ENCODE data around the gene RNU4-1. TPM values are rescaled to one million over a fixed set of nuclear protein-coding genes. Genes with fewer than 3 reads are reported as not detected.

The RNU4-1 gene
- polyA plus RNA-seq, 1 donor from 2014 or later: not detected

GRCh38 chr12:120258323-120258896 lies 34.6 kb downstream of the RNU4-1 start:
- no peaks in the 10 kb centered on the region for H3K27me3 ChIP-seq (ENCODE audit: insufficient read depth, low read depth, low read length)
- no peak overlapping the region for H3K4me2 ChIP-seq (ENCODE audit: low read length)
- no peaks in the 10 kb centered on the region for H3K36me3 ChIP-seq (ENCODE audit: insufficient read depth, low read length)
- H3F3A ChIP-seq (ENCODE audit: insufficient read depth, low read length, poor library complexity, severe bottlenecking): no peaks in the 10 kb centered on the region
- H3K9ac ChIP-seq (ENCODE audit: low read length): no peak overlapping the region
- no peaks in the 10 kb centered on the region for H4K20me1 ChIP-seq (ENCODE audit: insufficient read depth)
- H3K4me3 ChIP-seq (ENCODE audit: low read length): no peak overlapping the region
- H3K9me2 ChIP-seq (ENCODE audit: insufficient read depth, low read length): no peaks in the 10 kb centered on the region
- no peaks in the 10 kb centered on the region for H3K79me2 ChIP-seq (replicated peaks; ENCODE audit: insufficient read depth, low read length)
- no peak overlapping the region for H2AFZ ChIP-seq (ENCODE audit: low read depth, low read length)
- TF ChIP-seq POLR2AphosphoS5 (IDR thresholded peaks at IDR 0.05) (no peak), REST (IDR thresholded peaks at IDR 0.05; ENCODE audit: borderline replicate concordance) (no peak), RAD21 (conservative IDR thresholded peaks at IDR 0.05) (no peak), SMC3 (conservative IDR thresholded peaks at IDR 0.05; ENCODE audit: poor library complexity) (no peak), MXI1 (conservative IDR thresholded peaks at IDR 0.05; ENCODE audit: poor library complexity, severe bottlenecking) (no peak), TAF1 (IDR thresholded peaks at IDR 0.05; ENCODE audit: low read depth) (no peak), EP300 (conservative IDR thresholded peaks at IDR 0.05; ENCODE audit: poor library complexity, severe bottlenecking) (no peak), EZH2 (IDR thresholded peaks at IDR 0.05; ENCODE audit: borderline replicate concordance, insufficient read depth, low read length, poor library complexity, severe bottlenecking) (no peak)
- TF ChIP-seq, protein P1, sequence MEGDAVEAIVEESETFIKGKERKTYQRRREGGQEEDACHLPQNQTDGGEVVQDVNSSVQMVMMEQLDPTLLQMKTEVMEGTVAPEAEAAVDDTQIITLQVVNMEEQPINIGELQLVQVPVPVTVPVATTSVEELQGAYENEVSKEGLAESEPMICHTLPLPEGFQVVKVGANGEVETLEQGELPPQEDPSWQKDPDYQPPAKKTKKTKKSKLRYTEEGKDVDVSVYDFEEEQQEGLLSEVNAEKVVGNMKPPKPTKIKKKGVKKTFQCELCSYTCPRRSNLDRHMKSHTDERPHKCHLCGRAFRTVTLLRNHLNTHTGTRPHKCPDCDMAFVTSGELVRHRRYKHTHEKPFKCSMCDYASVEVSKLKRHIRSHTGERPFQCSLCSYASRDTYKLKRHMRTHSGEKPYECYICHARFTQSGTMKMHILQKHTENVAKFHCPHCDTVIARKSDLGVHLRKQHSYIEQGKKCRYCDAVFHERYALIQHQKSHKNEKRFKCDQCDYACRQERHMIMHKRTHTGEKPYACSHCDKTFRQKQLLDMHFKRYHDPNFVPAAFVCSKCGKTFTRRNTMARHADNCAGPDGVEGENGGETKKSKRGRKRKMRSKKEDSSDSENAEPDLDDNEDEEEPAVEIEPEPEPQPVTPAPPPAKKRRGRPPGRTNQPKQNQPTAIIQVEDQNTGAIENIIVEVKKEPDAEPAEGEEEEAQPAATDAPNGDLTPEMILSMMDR (IDR thresholded peaks at IDR 0.05; ENCODE audit: poor library complexity, severe bottlenecking): no peak
- H3K9me3 ChIP-seq (ENCODE audit: low read length): no peaks in the 10 kb centered on the region
- no peak overlapping the region for H3K27ac ChIP-seq (ENCODE audit: low read length)

GRCh38 chr12:120257041-120257821 lies 35.8 kb downstream of the RNU4-1 start:
- H3K9me3 ChIP-seq (ENCODE audit: low read length): no peaks in the 10 kb centered on the region
- no peak for TF ChIP-seq MXI1 (conservative IDR thresholded peaks at IDR 0.05; ENCODE audit: poor library complexity, severe bottlenecking)
- H3K4me3 ChIP-seq (ENCODE audit: low read length): no peak overlapping the region
- no peak overlapping the region for H3K27ac ChIP-seq (ENCODE audit: low read length)
- H3K4me2 ChIP-seq (ENCODE audit: low read length): no peak overlapping the region
- no peak overlapping the region for H2AFZ ChIP-seq (ENCODE audit: low read depth, low read length)
- H3K9me2 ChIP-seq (ENCODE audit: insufficient read depth, low read length): no peaks in the 10 kb centered on the region
- H3K27me3 ChIP-seq (ENCODE audit: insufficient read depth, low read depth, low read length): no peaks in the 10 kb centered on the region
- no peaks in the 10 kb centered on the region for H3K79me2 ChIP-seq (replicated peaks; ENCODE audit: insufficient read depth, low read length)
- H3F3A ChIP-seq (ENCODE audit: insufficient read depth, low read length, poor library complexity, severe bottlenecking): no peaks in the 10 kb centered on the region
- H3K9ac ChIP-seq (ENCODE audit: low read length): no peak overlapping the region
- no peaks in the 10 kb centered on the region for H3K36me3 ChIP-seq (ENCODE audit: insufficient read depth, low read length)
- H4K20me1 ChIP-seq (ENCODE audit: insufficient read depth): no peaks in the 10 kb centered on the region

Measured in neural cell (in vitro differentiated cells).